NCI-H146 treated with DMSO at 0.1 percent for 48 hours (cell line): ENCODE data around the gene CEACAM16.
A peak's percentile ranks its signal among the peaks of the same experiment; 100 is the strongest.
"Not testable (repeated sequence)": the region's sequence is repeated elsewhere in the genome, so short reads cannot be mapped to it uniquely, and the experiment has no call there.

ENCODE experiments used
- DNase-seq: peaks from one replicate; lab custom pipeline; 2025; ENCODE audit not compliant: unreplicated experiment; lab: John Stamatoyannopoulos, UW

CEACAM16 gene

GRCh38 chr19:44703336-44704078, 4.6 kb downstream of the CEACAM16 start:
- DNase-seq = no peak

GRCh38 chr19:44704982-44705381, 6.0 kb downstream of the CEACAM16 start:
- DNase-seq = no peak

GRCh38 chr19:44705502-44706010, 6.6 kb downstream of the CEACAM16 start:
- DNase-seq = no peak

- DNase-seq = no peak
Observed at GRCh38 chr19:44706506-44707236, 7.7 kb downstream of the CEACAM16 start.

- no peak for DNase-seq
Observed at GRCh38 chr19:44707794-44708193, 8.8 kb downstream of the CEACAM16 start.

GRCh38 chr19:44708940-44709339, 10.0 kb downstream of the CEACAM16 start:
- no peak for DNase-seq

- DNase-seq = not testable (repeated sequence)
Observed at GRCh38 chr19:44709434-44710266, 10.7 kb downstream of the CEACAM16 start.

- DNase-seq = no peak
Observed at GRCh38 chr19:44710483-44710882, 11.5 kb downstream of the CEACAM16 start.

GRCh38 chr19:44712864-44713515, 14.0 kb downstream of the CEACAM16 start:
- DNase-seq = no peak

- no peak for DNase-seq
Observed at GRCh38 chr19:44714597-44715169, 15.7 kb downstream of the CEACAM16 start.

GRCh38 chr19:44717603-44718002, 18.7 kb downstream of the CEACAM16 start:
- DNase-seq = no peak

GRCh38 chr19:44718441-44719261, 19.7 kb downstream of the CEACAM16 start:
- peak; percentile 64 for DNase-seq

GRCh38 chr19:44719262-44719701, 20.3 kb downstream of the CEACAM16 start:
- no peak for DNase-seq

GRCh38 chr19:44720396-44720795, 21.4 kb downstream of the CEACAM16 start:
- not testable (repeated sequence) for DNase-seq

GRCh38 chr19:44720945-44721344, 22.0 kb downstream of the CEACAM16 start:
- no peak for DNase-seq

GRCh38 chr19:44721369-44721768, 22.4 kb downstream of the CEACAM16 start:
- DNase-seq = not testable (repeated sequence)

GRCh38 chr19:44722131-44723121, 23.5 kb downstream of the CEACAM16 start:
- no peak for DNase-seq

- DNase-seq = no peak
Observed at GRCh38 chr19:44723299-44723951, 24.5 kb downstream of the CEACAM16 start.
